Smooth muscle cell (in vitro differentiated cells): Measurements from ENCODE around the gene TMEM259. TPM values are rescaled to one million over a fixed set of nuclear protein-coding genes. Genes with fewer than 3 reads are reported as not detected.

Source experiments
- DNase-seq: peaks from one replicate; lab custom pipeline; 2025; ENCODE audit not compliant: unreplicated experiment; lab: John Stamatoyannopoulos, UW
- H2AFZ ChIP-seq: fragments of 200-600 bp; sonication (generic); 2 replicates; pipeline ENCODE4 v1.6.0; 2016; ENCODE audit warnings: antibody characterized with exemption, low read depth, mild to moderate bottlenecking
- H3F3A ChIP-seq: fragments of 200-600 bp; sonication (generic); 2 replicates; pipeline ENCODE4 v1.6.0; 2017; ENCODE audit warnings: antibody characterized with exemption, low read depth
- H3K27ac ChIP-seq: fragments of 200-600 bp; sonication (generic); 2 replicates; pipeline ENCODE4 v1.5.1; 2016; ENCODE audit warnings: low read depth, mild to moderate bottlenecking
- H3K27me3 ChIP-seq: fragments of 200-600 bp; sonication (generic); 2 replicates; pipeline ENCODE4 v1.6.1; 2016; ENCODE audit warnings: low read depth, mild to moderate bottlenecking
- H3K36me3 ChIP-seq: fragments of 200-600 bp; sonication (generic); 2 replicates; pipeline ENCODE4 v1.5.1; 2016; ENCODE audit warnings: low read depth
- H3K4me1 ChIP-seq: fragments of 200-600 bp; sonication (generic); 2 replicates; pipeline ENCODE4 v1.5.1; 2016; ENCODE audit warnings: low read depth
- H3K4me2 ChIP-seq: fragments of 200-600 bp; sonication (generic); 2 replicates; pipeline ENCODE4 v1.6.0; 2016; ENCODE audit warnings: mild to moderate bottlenecking
- H3K4me3 ChIP-seq: fragments of 200-600 bp; sonication (generic); 2 replicates; pipeline ENCODE4 v1.5.1; 2016; ENCODE audit warnings: mild to moderate bottlenecking
- H3K79me2 ChIP-seq: fragments of 200-600 bp; sonication (generic); 2 replicates; pipeline ENCODE4 v1.6.0; 2016; ENCODE audit warnings: low read depth, mild to moderate bottlenecking
- H3K9ac ChIP-seq: fragments of 200-600 bp; sonication (generic); 2 replicates; pipeline ENCODE4 v1.6.0; 2016; ENCODE audit warnings: low read depth
- H3K9me3 ChIP-seq: fragments of 200-600 bp; sonication (generic); replicated peaks from 2 replicates; pipeline ENCODE4 v1.5.1; 2016; ENCODE audit warnings: low read depth
- H4K20me1 ChIP-seq: fragments of 200-600 bp; sonication (generic); 2 replicates; pipeline ENCODE4 v1.6.0; 2016; ENCODE audit warnings: low read depth
- CTCF ChIP-seq: fragments of 200-600 bp; sonication (generic); IDR thresholded peaks from 2 replicates; pipeline ENCODE4 v1.5.1; 2017; ENCODE audit warnings: borderline replicate concordance, mild to moderate bottlenecking, antibody characterized with exemption; ENCODE audit not compliant: insufficient read depth, poor library complexity, severe bottlenecking
- WGBS: methylation state at CpG from one replicate; pipeline ENCODE4 v1.1.7; 2016; ENCODE audit warnings: low lambda C conversion rate; 5-methylcytosine and 5-hydroxymethylcytosine counted together
- polyA plus RNA-seq: library from polyadenylated mRNA; unstranded; fragments of >200 nt; fragmentation: Nextera tagmentation; extraction: Ambion mirVana; gene quantifications from 2 replicates; pipeline ENCODE4 v1.2.1, GENCODE V29; 2016
- total RNA-seq: library from RNA; depleted of rRNA; stranded (reverse); fragments of >200 nt; gene quantifications from 2 replicates; pipeline ENCODE4 v1.2.3, GENCODE V29; 2014

The TMEM259 gene
- total and polyA plus RNA-seq, 2 experiments from 2014 or later, result 133 to 232 TPM

GRCh38 chr19:1012334-1012733 is 8.6 kb downstream of the TMEM259 start:
- no peak for TF ChIP-seq CTCF
- no peak overlapping the region for H3K4me3 ChIP-seq
- H3K27me3 ChIP-seq, result no peaks in the 10 kb centered on the region
- H3K9ac ChIP-seq, result no peak overlapping the region
- no peaks in the 10 kb centered on the region for H3K36me3 ChIP-seq
- WGBS, result 98% methylated on average over 17 of the region's 18 CpGs
- H3F3A ChIP-seq, result no peaks in the 10 kb centered on the region
- peaks cover 44% of the 10 kb centered on the region for H3K79me2 ChIP-seq
- no peak overlapping the region for H3K27ac ChIP-seq
- H2AFZ ChIP-seq, result no peak overlapping the region
- DNase-seq, result no peak
- H3K4me1 ChIP-seq, result peaks cover 11% of the 10 kb centered on the region
- no peaks in the 10 kb centered on the region for H3K9me3 ChIP-seq
- peaks cover 50% of the 10 kb centered on the region for H4K20me1 ChIP-seq
- H3K4me2 ChIP-seq, result no peak overlapping the region

- H3K79me2 ChIP-seq, result peaks cover 40% of the 10 kb centered on the region
Measured at GRCh38 chr19:1011831-1012333, 9.0 kb downstream of the TMEM259 start.

GRCh38 chr19:1010586-1011510 is 10.1 kb downstream of the TMEM259 start:
- DNase-seq, result no peak
- H4K20me1 ChIP-seq, result peaks cover 35% of the 10 kb centered on the region
- peaks cover 30% of the 10 kb centered on the region for H3K79me2 ChIP-seq
- H3K9ac ChIP-seq, result no peak overlapping the region
- H3K4me2 ChIP-seq, result no peak overlapping the region
- H3K9me3 ChIP-seq, result no peaks in the 10 kb centered on the region
- H3K27me3 ChIP-seq, result no peaks in the 10 kb centered on the region
- no peaks in the 10 kb centered on the region for H3F3A ChIP-seq
- peaks cover 3% of the 10 kb centered on the region for H3K4me1 ChIP-seq
- H2AFZ ChIP-seq, result no peak overlapping the region
- WGBS, result 96% methylated on average over 35 of the region's 56 CpGs
- H3K27ac ChIP-seq, result no peak overlapping the region
- H3K36me3 ChIP-seq, result no peaks in the 10 kb centered on the region
- no peak overlapping the region for H3K4me3 ChIP-seq
- no peak for TF ChIP-seq CTCF

More at GRCh38 chr19:1011831-1012333, 9.0 kb downstream of the TMEM259 start:
- no peak overlapping the region for H3K9ac ChIP-seq
- H3K36me3 ChIP-seq, result no peaks in the 10 kb centered on the region
- H3K27ac ChIP-seq, result no peak overlapping the region
- H3K4me2 ChIP-seq, result no peak overlapping the region
- H3K9me3 ChIP-seq, result no peaks in the 10 kb centered on the region
- TF ChIP-seq CTCF, result no peak
- H2AFZ ChIP-seq, result no peak overlapping the region
- DNase-seq, result no peak
- H4K20me1 ChIP-seq, result peaks cover 45% of the 10 kb centered on the region
- no peaks in the 10 kb centered on the region for H3K27me3 ChIP-seq
- H3K4me1 ChIP-seq, result peaks cover 7% of the 10 kb centered on the region
- H3F3A ChIP-seq, result no peaks in the 10 kb centered on the region
- no peak overlapping the region for H3K4me3 ChIP-seq
- WGBS, result 96% methylated on average over 20 of the region's 36 CpGs
